Sigmoid colon (tissue), 7 donors: ENCODE measurements around the gene NANS. TPM values are rescaled to one million over a fixed set of nuclear protein-coding genes. Genes with fewer than 3 reads are reported as not detected.
A peak's percentile ranks its signal among the peaks of the same experiment; 100 is the strongest.
"Not testable (repeated sequence)": the region's sequence is repeated elsewhere in the genome, so short reads cannot be mapped to it uniquely, and the experiment has no call there.

Experiments
- DNase-seq: peaks from one replicate; pipeline ENCODE4 v3.0.0-alpha.2; 2019
- H3K27ac ChIP-seq, 4 donors: fragments of 200-600 bp; sonication (generic); one replicate each; pipeline ENCODE4 v1.5.1; 2016 to 2019; ENCODE audit warnings: mild to moderate bottlenecking in 1 of 4
- H3K27me3 ChIP-seq, 3 donors: fragments of 200-600 bp; sonication (generic); one replicate each; pipeline ENCODE4 v1.5.1; 2019; ENCODE audit warnings: mild to moderate bottlenecking in 1 of 3
- H3K36me3 ChIP-seq, 4 donors: fragments of 200-600 bp; sonication (generic); one replicate each; pipeline ENCODE4 v1.5.1; 2016 to 2019
- H3K4me1 ChIP-seq, 4 donors: fragments of 200-600 bp; sonication (generic); one replicate each; pipeline ENCODE4 v1.5.1; 2017 to 2019
- H3K4me3 ChIP-seq, 4 donors: fragments of 200-600 bp; sonication (generic); one replicate each; pipeline ENCODE4 v1.5.1; 2017 to 2019; ENCODE audit warnings: mild to moderate bottlenecking in 2 of 4, moderate library complexity in 1 of 4
- H3K9me3 ChIP-seq, 4 donors: fragments of 200-600 bp in 3 of 4; sonication (generic) in 3 of 4; one replicate each; pipeline versions ENCODE4 v1.5.1 to v1.6.1; 2013 to 2019
- CTCF ChIP-seq, 4 experiments: fragments of 450-650 bp in 3 of 4; fragments of 200-600 bp in 1 of 4; IDR thresholded peaks; one replicate each; pipeline ENCODE4 v1.5.1; 2016 to 2019; ENCODE audit warnings: antibody characterized with exemption in 4 of 4, mild to moderate bottlenecking in 3 of 4, moderate library complexity in 2 of 4
- EP300 ChIP-seq, 4 donors: sonication (generic); formaldehyde crosslinking; IDR thresholded peaks; one replicate each; pipeline ENCODE4 v1.6.1; 2017; ENCODE audit warnings: antibody characterized with exemption in 4 of 4
- POLR2A ChIP-seq, 2 donors: fragments of 450-650 bp; IDR thresholded peaks; one replicate each; pipeline ENCODE4 v1.6.1; 2016; ENCODE audit warnings: antibody characterized with exemption in 2 of 2, mild to moderate bottlenecking in 2 of 2, moderate library complexity in 2 of 2
- POLR2AphosphoS5 ChIP-seq, 4 donors: sonication (generic); formaldehyde crosslinking; IDR thresholded peaks; one replicate each; pipeline ENCODE4 v1.6.1; 2017; ENCODE audit warnings: antibody characterized with exemption in 4 of 4
- WGBS, 2 donors: extraction: QIAGEN DNeasy Blood & Tissue Kit; methylation state at CpG; one replicate each; pipeline ENCODE4 v1.1.7; 2013; 5-methylcytosine and 5-hydroxymethylcytosine counted together
- intact Hi-C: fragments of 100-400 bp; cut with DNase I; formaldehyde crosslinking; loops from one replicate; pipeline ENCODE4 v1.15.1; 2023
- polyA plus RNA-seq, 3 donors: library from polyadenylated mRNA; stranded (reverse); fragments of 200-250 nt; gene quantifications; one replicate each; pipeline ENCODE4 v1.2.3, GENCODE V29; 2013
- total RNA-seq, 4 donors: library from RNA; depleted of rRNA; stranded (reverse); fragments of >200 nt; gene quantifications; one replicate each; pipeline ENCODE4 v1.1.0, GENCODE V29; 2016
- donor health status: healthy with polysubstance abuse.
- donor health status: Bipolar disorder and iron deficiency.
- donor health status: healthy.

NANS gene
- total and polyA plus RNA-seq, 7 donors, result 24.6 to 470 (median 38.1) TPM

- no peak for DNase-seq
- Histone ChIP-seq H3K4me1 (no peaks in the 10 kb centered on the region), H3K27me3 (no peaks in the 10 kb centered on the region), H3K27ac (peak overlapping the region in 1 of 4 donors; percentile 2), H3K4me3 (no peak overlapping the region), H3K9me3 (peaks cover 0 to 4% (median 0%) of the 10 kb centered on the region in 4 donors), H3K36me3 (no peaks in the 10 kb centered on the region)
- 74 to 89% methylated on average over 3 of the region's 3 CpGs for WGBS, 2 donors
- no peak for TF ChIP-seq EP300 (IDR thresholded peaks at IDR 0.05)
- TF ChIP-seq CTCF (IDR thresholded peaks at IDR 0.05), result no peak
- TF ChIP-seq POLR2A (IDR thresholded peaks at IDR 0.05), result no peak
- no peak for TF ChIP-seq POLR2AphosphoS5 (IDR thresholded peaks at IDR 0.05)
- intact Hi-C loops, result no loop called here
These were observed 47.9 kb downstream of the NANS start for GRCh38 chr9:98104445-98104881.

- Histone ChIP-seq H3K4me1 (no peaks in the 10 kb centered on the region), H3K4me3 (no peak overlapping the region), H3K36me3 (no peaks in the 10 kb centered on the region), H3K9me3 (peaks cover 0 to 4% (median 0%) of the 10 kb centered on the region in 4 donors), H3K27me3 (no peaks in the 10 kb centered on the region), H3K27ac (peak overlapping the region in 1 of 4 donors; percentile 2)
- no peak for DNase-seq
- TF ChIP-seq POLR2A (IDR thresholded peaks at IDR 0.05), result no peak
- no peak for TF ChIP-seq EP300 (IDR thresholded peaks at IDR 0.05)
- no peak for TF ChIP-seq POLR2AphosphoS5 (IDR thresholded peaks at IDR 0.05)
- 95 to 97% methylated on average over 7 of the region's 7 CpGs for WGBS, 2 donors
- intact Hi-C loops, result no loop called here
These were observed 48.5 kb downstream of the NANS start for GRCh38 chr9:98105006-98105405.

GRCh38 chr9:98107926-98108325 is 51.4 kb downstream of the NANS start:
- 84 to 90% methylated on average over 2 of the region's 2 CpGs for WGBS, 2 donors
- no peak for TF ChIP-seq POLR2A (IDR thresholded peaks at IDR 0.05)
- no peak for TF ChIP-seq EP300 (IDR thresholded peaks at IDR 0.05)
- TF ChIP-seq POLR2AphosphoS5 (IDR thresholded peaks at IDR 0.05), result no peak
- no peak for TF ChIP-seq CTCF (IDR thresholded peaks at IDR 0.05)
- DNase-seq, result no peak
- no peaks in the 10 kb centered on the region for H3K27me3 ChIP-seq
- H3K4me1 ChIP-seq, result no peaks in the 10 kb centered on the region
- peaks cover 0 to 4% (median 0%) of the 10 kb centered on the region in 4 donors for H3K9me3 ChIP-seq
- H3K36me3 ChIP-seq, result no peaks in the 10 kb centered on the region
- intact Hi-C loops, result no loop called here
- no peak overlapping the region for H3K4me3 ChIP-seq
- no peak overlapping the region for H3K27ac ChIP-seq

- intact Hi-C loops, result no loop called here
- H3K27ac ChIP-seq, result peak overlapping the region in 2 of 4 donors; percentile 3 to 14
- DNase-seq, result no peak
These were observed 52.0 kb downstream of the NANS start for GRCh38 chr9:98108531-98109031.

GRCh38 chr9:98109052-98109451 is 52.5 kb downstream of the NANS start:
- intact Hi-C loops, result no loop called here
- H3K4me3 ChIP-seq, result no peak overlapping the region
- no peak for DNase-seq
- no peak overlapping the region for H3K27ac ChIP-seq
- 54 to 80% methylated on average over 3 of the region's 3 CpGs for WGBS, 2 donors
- H3K9me3 ChIP-seq, result peaks cover 0 to 4% (median 0%) of the 10 kb centered on the region in 4 donors
- no peaks in the 10 kb centered on the region for H3K36me3 ChIP-seq
- no peaks in the 10 kb centered on the region for H3K4me1 ChIP-seq
- no peaks in the 10 kb centered on the region for H3K27me3 ChIP-seq
- TF ChIP-seq CTCF (IDR thresholded peaks at IDR 0.05) (no peak), POLR2AphosphoS5 (IDR thresholded peaks at IDR 0.05) (no peak), EP300 (IDR thresholded peaks at IDR 0.05) (no peak), POLR2A (IDR thresholded peaks at IDR 0.05) (no peak)

More at GRCh38 chr9:98108531-98109031, 52.0 kb downstream of the NANS start:
- H3K27me3 ChIP-seq, result no peaks in the 10 kb centered on the region
- no peak overlapping the region for H3K4me3 ChIP-seq
- TF ChIP-seq POLR2A (IDR thresholded peaks at IDR 0.05) (no peak), CTCF (IDR thresholded peaks at IDR 0.05) (no peak)
- H3K36me3 ChIP-seq, result no peaks in the 10 kb centered on the region
- 49 to 65% methylated on average over 5 of the region's 5 CpGs for WGBS, 2 donors
- H3K9me3 ChIP-seq, result peaks cover 0 to 4% (median 0%) of the 10 kb centered on the region in 4 donors
- no peaks in the 10 kb centered on the region for H3K4me1 ChIP-seq

GRCh38 chr9:98117097-98117496 is 60.6 kb downstream of the NANS start:
- WGBS, 2 donors, result 95 to 96% methylated on average over 6 of the region's 6 CpGs

More at GRCh38 chr9:98117097-98117496, 60.6 kb downstream of the NANS start:
- H3K36me3 ChIP-seq, intact Hi-C loops, DNase-seq, H3K9me3 ChIP-seq, H3K4me3 ChIP-seq, H3K27me3 ChIP-seq, H3K27ac ChIP-seq: not testable (repeated sequence)
- H3K4me1 ChIP-seq, result peaks cover 0 to 15% (median 8%) of the 10 kb centered on the region in 4 donors
